Amygdala (tissue), 56 donors: ENCODE data around the gene ANKRD44.

ENCODE experiments used
- DNase-seq, 56 donors: peaks; one replicate each; lab custom pipeline; 2025; lab: John Stamatoyannopoulos, UW

ANKRD44 gene

DNA sequence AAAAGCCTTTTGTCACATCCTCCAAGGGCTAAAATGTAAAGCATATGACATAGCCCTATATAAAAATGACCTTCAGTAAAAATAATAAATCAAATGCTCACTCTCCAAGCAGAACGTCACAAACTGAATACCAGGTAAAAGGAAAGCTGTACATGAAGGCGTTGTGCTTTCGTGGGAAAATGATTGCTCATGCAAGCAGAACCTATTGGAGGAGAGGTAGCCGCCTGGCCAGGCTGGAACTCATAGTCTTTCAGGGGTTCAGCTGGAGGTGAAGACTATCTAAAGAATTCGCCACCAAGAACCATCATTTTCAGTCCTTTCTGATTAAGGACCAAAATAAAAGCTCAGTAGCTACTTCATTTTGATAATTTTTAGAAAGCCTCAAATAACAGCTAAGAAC is 44.7 kb downstream of the ANKRD44 start:
- DNase-seq: no peak

DNA sequence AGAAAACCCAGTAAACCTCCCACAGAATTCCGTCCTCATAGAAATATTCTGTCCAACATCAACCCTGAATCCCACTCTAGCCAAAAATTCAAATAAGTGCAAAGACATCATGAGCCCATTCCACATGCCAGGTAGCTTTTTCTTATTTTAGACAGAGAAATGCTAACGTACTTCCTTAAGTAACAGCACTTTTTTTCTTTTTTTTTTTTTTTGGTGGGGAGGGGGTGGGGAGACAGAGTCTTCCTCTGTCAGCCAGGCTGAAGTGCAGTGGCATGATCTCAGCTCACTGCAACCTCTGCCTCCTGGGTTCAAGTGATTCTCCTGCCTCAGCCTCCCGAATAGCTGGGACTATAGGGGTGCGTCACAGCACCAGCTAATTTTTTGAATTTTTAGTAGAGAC is 45.5 kb downstream of the ANKRD44 start:
- DNase-seq: no peak

GRCh38 chr2:197264332-197264731 is 46.2 kb downstream of the ANKRD44 start:
- DNase-seq: no peak

GRCh38 chr2:197263077-197263476 is 47.5 kb downstream of the ANKRD44 start:
- DNase-seq: no peak

- no peak for DNase-seq
Observed at GRCh38 chr2:197261808-197262226, 48.8 kb downstream of the ANKRD44 start.

GRCh38 chr2:197259470-197259999 is 51.0 kb downstream of the ANKRD44 start:
- no peak for DNase-seq

- no peak for DNase-seq
Observed at GRCh38 chr2:197258580-197258979, 52.0 kb downstream of the ANKRD44 start.

GRCh38 chr2:197256547-197257170 is 53.9 kb downstream of the ANKRD44 start:
- no peak for DNase-seq

DNA sequence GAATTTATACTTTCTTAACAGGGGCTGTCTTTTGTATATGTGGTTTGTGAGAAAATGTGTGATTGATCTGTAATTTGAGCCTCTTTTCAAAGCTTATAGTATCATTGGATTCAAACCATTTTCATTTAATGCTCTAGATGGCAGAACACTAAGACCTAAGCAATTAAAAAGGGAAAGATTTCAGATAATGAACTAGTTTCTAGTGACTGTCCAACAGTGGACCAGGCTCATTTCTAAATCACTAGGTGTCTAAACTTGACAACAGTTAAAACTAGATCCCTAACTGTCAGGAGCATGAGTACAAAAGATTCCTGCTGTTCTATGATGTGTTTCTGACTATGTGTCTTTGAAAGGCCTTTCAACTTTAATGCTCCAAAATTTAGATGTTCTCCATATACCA is 54.6 kb downstream of the ANKRD44 start:
- DNase-seq: no peak

GRCh38 chr2:197255543-197255942 is 55.0 kb downstream of the ANKRD44 start:
- peak in 40 of 56 donors; percentile 3 to 75 (median 36) for DNase-seq

DNA sequence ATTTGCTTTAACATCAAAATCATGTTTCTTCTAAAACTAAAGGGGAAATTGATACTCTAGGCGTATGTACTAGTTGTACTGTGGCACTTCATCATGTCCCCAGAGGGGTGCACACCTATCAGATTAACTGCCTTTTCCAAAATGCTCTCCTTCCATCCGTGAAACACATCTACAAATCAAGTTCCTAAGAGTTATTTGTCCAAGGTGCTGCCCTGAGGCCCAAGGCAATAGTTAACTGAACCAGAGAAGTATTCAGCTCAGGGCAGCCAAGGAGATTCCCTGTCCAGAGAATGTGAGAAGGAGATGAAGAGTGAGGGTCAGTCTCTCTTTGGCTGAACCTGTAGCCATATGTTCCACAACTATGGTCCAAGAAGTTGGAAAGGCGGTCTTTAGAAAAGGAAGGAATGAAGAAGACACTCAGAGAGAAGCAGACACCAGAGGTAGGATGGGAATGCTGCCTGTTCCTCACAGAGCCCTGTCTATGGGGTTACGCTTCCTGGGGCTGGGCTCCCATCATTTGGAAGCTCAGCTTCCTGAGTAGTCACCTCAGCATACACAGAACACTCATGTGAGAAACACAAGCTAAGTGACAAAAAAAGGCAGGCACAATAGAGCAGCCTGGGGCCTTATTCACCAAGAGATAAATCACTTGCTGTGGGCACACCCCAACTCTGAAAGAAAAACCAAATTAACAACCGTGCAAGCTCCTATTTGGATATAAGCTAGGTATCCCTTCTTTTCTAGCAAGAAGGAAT is 55.6 kb downstream of the ANKRD44 start:
- DNase-seq: no peak

DNA sequence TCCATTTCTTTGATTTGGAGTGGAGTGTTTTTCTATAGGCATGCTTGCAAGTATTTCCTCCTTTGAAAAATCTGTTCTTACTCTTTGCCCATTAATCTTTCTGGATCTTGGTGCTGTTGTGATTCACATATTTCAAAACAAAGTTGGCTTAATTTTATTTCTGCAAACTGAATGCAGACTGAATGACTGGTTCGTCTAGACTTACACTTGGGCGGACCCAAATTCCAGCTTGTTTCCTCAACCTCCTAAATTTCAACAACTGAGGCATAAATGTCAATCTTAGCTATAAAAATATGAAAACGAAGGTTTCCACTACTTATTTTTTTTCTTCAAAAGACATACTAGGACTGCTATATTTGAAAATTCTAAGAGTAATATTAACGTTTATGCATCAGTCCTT is 59.0 kb downstream of the ANKRD44 start:
- no peak for DNase-seq

- no peak for DNase-seq
Observed at GRCh38 chr2:197251163-197251562, 59.4 kb downstream of the ANKRD44 start.

DNA sequence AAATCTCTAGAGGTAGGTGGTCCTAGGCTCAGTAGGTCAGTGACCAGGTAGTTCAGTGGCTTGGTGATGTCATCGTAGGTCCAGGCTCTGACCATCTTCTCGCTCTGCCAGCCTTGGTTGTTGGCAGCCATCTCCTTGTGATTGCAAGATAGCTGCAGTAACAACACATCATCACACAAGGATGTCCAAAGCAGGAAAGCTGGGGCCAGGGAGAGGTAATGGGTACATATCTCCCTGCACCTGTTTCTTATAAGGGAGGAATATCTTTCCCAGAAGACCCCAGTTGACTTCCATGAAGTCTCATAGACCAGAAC is 60.5 kb downstream of the ANKRD44 start:
- no peak for DNase-seq

DNA sequence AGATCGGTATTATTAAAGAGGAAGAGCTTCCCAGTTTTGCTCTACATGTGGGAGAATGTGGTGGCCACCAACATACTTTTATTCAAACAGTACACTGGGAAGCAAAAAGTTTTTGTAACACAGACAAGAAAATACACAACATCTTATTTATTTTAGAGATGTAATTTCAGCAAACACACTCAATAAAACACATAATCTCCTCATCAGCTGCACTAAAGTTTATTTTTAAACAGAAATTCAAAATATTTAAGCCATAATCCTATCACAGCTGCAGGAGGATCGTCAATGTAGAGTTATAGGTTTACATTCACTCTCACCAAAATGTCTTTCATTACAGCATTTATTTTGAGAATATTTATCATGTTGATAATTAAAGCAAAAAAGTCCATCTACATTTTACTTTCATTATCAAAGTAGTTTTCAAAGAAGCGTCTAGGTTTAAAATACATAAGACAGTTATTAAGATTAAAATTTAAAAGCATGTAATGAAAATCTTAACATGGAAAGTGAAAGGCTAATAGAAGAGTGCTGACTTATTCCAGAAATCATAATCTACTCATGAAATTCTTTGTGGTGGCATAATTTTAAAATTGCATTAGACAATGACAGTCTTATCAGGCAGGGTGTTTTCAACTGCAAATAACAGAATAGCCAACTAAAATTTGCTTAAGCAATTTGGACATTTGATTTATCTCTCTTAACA is 61.0 kb downstream of the ANKRD44 start:
- DNase-seq: no peak

- peak in 18 of 56 donors; percentile 2 to 80 (median 12) for DNase-seq
Observed at GRCh38 chr2:197248623-197249022, 62.0 kb downstream of the ANKRD44 start.

GRCh38 chr2:197248001-197248401 is 62.6 kb downstream of the ANKRD44 start:
- DNase-seq: no peak

DNA sequence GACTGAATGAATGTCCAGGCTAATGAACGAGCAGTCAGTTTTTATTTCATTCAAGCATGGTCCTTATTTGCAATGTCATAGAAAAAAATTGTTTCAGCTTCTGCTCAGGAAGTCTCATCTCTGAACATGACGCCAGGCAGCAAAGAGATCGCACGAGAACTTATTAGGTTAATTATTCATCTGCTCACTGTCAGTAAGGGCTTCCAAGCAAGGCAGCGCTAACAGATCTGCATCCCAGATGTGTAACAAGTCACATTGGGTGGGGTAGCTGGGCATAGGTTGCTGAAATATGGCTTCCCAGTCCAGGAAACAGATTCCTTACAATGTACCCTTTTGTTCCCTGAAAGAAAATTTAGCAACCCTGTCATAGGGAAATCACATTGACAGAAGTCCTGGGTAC is 63.5 kb downstream of the ANKRD44 start:
- no peak for DNase-seq

DNA sequence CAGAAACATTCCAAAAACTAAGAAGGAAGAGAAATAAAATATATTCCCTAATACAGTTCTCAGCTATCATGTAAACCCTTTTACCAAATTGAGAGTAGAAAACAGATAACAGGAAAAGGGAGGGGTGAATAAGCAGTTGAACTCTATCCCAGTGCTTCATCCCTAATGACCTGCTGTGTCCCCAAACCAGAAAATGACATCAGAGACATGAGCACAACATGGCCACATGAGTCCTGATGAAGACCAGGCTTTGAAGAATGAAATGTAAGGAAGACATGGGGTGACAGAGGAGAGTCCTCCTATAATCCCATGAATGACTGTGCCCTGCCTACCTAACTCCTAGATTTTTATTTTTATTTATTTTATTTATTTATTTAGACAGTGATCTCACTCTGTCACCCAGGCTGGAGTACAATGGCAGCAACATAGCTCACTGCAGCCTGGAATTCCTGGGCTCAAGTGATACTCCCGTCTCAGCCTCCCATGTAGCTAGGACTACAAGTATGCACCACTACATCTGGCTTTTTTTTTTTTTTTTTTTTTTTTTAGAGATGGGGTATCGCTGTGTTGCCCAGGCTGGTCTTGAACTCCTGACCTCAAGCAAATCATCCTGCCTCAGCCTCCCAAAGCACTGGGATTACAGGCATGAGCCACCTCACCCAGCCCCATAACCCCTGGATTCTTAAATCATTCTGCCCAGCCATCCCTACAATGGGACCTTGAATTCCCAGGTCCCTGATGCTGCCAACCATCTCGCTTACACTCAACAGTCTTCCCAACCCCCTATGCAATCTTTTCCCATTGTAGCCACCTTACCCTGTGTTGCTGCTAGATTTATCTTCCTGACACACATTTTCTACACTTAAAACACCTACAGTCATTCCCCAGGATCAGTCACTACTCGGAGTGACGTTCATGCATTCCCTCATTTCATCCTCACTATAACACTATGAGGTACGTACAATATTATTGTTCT is 64.5 kb downstream of the ANKRD44 start:
- no peak for DNase-seq

DNA sequence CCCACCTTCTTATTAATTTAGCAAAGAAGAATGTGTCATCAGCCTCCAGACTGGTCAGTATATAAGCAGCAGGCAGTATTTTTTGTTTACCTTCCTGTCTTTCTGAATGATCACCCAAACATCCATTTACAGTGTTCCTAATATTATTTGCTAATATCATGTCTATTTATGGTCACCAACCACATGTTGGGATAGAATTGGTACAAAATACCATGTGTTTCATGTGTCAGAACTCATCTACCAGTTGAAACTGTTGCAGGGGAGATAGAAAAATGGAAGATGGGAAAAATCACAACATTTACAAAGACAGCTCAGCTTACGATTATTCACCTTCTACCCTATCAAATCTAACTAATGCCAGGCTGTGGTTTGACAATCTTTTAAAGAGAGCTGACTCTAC is 66.2 kb downstream of the ANKRD44 start:
- no peak for DNase-seq
